ENCODE results near the gene LRRC14B.
A peak's percentile ranks its signal among the peaks of the same experiment; 100 is the strongest.
"Not testable (repeated sequence)": the region's sequence is repeated elsewhere in the genome, so short reads cannot be mapped to it uniquely, and the experiment has no call there.

LRRC14B gene

DNA sequence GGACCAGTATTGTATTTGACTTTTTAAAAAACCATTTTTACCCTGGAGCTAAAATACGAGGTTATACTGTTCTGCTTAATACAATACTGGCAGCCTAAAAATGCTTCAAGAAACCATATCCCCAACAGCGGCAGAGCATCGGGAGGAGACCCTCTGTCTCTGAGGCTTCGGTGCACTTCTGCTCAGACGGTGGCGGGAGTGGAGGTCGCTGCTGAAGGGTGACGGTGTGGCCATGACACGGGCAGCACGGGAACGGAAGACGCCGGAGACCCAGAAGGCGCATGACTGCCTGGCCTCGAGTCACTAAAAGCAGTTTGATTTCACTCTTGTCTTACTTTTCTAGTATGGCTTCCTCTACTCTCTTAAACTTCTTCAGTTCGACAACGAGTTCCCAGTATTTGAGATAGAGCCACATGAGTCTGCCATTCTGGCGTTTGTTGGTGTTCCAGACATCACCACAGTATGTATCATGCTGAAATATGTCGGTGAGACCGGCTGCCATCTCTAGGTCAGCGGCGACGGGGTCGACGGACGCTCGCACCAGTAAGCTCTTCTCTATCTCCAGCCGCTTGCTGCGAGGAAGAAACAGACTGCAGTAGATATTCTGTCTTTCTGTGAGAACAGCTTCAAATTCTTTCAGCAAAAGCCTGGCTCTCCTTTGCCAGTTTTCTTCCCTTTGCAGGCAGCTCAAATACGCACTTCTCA is 13.8 kb downstream of the LRRC14B start:
- Histone ChIP-seq H3K27me3 (ENCODE audit: control insufficient read depth in 1 of 2, insufficient read depth in 2 of 2, low read length in 2 of 2) (no peaks in the 10 kb centered on the region), H3K36me3 (ENCODE audit: control insufficient read depth in 1 of 2, insufficient read depth in 2 of 2, low read length in 2 of 2) (peaks cover 14 to 31% of the 10 kb centered on the region in 2 donors), H3K4me3 (ENCODE audit: low read depth in 1 of 2, low read length in 2 of 2) (no peak overlapping the region), H3K9me3 (ENCODE audit: control insufficient read depth in 1 of 2, low read length in 2 of 2) (no peaks in the 10 kb centered on the region), H3K9ac (ENCODE audit: low read depth in 1 of 2, low read length in 2 of 2) (no peak overlapping the region), H3K4me1 (ENCODE audit: control insufficient read depth in 1 of 2, insufficient read depth in 2 of 2, low read length in 2 of 2) (no peaks in the 10 kb centered on the region), H3K27ac (ENCODE audit: low read depth, low read length) (no peak overlapping the region)

DNA sequence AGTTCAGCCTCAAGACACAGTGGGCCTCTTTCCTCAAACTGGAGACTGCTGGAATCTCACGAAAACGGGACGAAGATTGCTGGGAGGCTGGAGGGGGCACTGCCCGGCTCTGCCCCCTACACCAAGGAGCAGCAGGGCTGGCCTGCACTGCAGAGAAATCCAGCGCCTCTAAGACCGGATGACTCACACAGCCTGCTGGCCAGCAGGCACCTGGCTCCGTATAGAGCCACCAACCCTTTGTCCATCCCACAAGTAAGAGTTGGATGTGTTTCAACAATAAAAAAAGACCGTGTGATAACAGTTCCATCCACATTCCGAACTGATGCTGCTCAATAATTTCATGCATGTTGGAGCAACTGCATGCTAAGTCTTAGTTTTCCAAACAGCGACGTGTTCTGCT is 15.1 kb downstream of the LRRC14B start:
- Histone ChIP-seq H3K27me3 (ENCODE audit: control insufficient read depth in 1 of 2, insufficient read depth in 2 of 2, low read length in 2 of 2) (no peaks in the 10 kb centered on the region), H3K36me3 (ENCODE audit: control insufficient read depth in 1 of 2, insufficient read depth in 2 of 2, low read length in 2 of 2) (peaks cover 14 to 31% of the 10 kb centered on the region in 2 donors), H3K4me1 (ENCODE audit: control insufficient read depth in 1 of 2, insufficient read depth in 2 of 2, low read length in 2 of 2) (no peaks in the 10 kb centered on the region), H3K4me3 (ENCODE audit: low read depth in 1 of 2, low read length in 2 of 2) (no peak overlapping the region), H3K9ac (ENCODE audit: low read depth in 1 of 2, low read length in 2 of 2) (no peak overlapping the region), H3K27ac (ENCODE audit: low read depth, low read length) (no peak overlapping the region), H3K9me3 (ENCODE audit: control insufficient read depth in 1 of 2, low read length in 2 of 2) (no peaks in the 10 kb centered on the region)

DNA sequence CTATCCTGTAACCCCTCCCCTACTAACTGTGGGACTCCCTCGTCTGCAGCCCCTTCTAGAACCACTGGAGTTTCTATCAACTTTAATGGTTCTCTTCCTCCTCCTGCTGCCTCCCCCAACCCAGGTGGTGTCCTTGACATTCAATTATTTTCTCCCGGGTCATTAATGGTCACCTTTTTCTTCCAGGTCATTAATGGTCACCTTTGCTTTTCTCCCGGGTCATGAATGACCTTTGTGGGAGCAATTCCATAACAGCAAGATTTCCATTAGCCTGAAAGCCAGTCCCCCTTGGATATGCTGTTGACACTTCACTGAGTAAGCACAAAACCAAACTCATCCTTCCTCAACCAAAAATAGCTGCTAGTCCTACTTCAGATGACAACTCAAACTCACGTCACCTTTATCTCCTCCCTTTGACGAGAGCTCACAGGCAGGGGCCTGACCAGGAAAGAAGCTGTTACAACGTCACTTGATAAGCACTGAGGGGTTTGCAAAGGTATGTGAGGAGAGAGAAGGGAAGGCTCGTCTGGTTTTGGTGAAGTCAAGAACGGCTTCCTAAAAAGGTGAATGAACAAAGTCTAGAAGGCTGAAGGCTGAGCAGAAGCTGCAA is 15.7 kb downstream of the LRRC14B start:
- H3K27ac ChIP-seq (ENCODE audit: low read depth, low read length) = no peak overlapping the region
- no peaks in the 10 kb centered on the region for H3K4me1 ChIP-seq (ENCODE audit: control insufficient read depth in 1 of 2, insufficient read depth in 2 of 2, low read length in 2 of 2)
- H3K36me3 ChIP-seq (ENCODE audit: control insufficient read depth in 1 of 2, insufficient read depth in 2 of 2, low read length in 2 of 2) = peaks cover 14 to 31% of the 10 kb centered on the region in 2 donors
- H3K4me3 ChIP-seq (ENCODE audit: low read depth in 1 of 2, low read length in 2 of 2) = no peak overlapping the region
- no peaks in the 10 kb centered on the region for H3K9me3 ChIP-seq (ENCODE audit: control insufficient read depth in 1 of 2, low read length in 2 of 2)
- H3K27me3 ChIP-seq (ENCODE audit: control insufficient read depth in 1 of 2, insufficient read depth in 2 of 2, low read length in 2 of 2) = no peaks in the 10 kb centered on the region
- H3K9ac ChIP-seq (ENCODE audit: low read depth in 1 of 2, low read length in 2 of 2) = no peak overlapping the region

DNA sequence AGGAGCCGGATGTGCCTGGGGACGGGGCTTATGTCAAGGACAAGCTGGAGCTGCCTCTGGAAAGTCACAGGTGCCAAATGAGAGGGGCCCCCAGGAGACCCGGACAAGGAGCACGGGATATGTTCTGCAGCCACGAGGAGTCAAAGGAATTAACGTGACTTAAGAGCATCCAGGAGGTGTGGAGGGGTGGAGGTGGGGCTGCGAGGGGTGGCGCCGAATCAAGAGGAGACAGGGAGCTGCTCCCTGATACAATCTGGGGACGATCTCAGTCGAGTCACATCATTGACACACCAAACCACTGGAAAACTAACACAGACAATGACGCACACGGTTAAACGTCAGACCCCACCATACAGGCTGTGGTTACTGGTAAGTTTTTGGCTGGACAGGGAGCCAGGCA is 16.3 kb downstream of the LRRC14B start:
- no peak overlapping the region for H3K27ac ChIP-seq (ENCODE audit: low read depth, low read length)

DNA sequence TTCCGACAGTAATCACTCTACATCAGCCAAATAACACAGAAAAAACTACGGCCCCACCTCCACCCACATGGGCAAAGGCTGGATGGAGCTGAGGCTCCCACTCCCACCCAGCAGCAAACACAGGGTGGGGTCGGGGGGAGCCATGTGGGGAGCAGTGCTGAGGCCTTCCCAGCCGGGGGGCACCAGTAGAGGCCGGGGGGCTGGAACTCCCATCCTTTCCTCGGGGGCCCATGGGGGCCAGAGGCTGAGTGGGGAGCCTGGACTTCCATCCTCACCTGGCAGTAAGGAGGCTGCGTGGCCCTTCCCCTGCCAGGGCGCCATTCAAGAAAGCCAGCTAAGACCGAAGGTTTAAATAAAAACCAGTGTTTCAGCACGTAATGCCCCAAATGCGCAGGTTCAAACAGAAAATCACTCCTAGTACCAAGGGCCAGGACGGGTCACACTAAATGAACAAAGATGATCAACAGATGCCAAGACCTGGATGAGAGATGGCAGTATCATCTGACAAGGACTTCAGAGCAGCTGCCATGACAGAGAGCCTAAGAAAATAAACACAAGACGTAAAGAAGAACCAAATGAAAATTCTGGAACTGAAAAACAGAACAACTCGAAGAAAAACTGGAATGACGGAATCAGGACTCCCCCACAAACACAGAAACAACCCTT is 17.3 kb downstream of the LRRC14B start:
- Histone ChIP-seq H3K4me1 (ENCODE audit: control insufficient read depth in 1 of 2, insufficient read depth in 2 of 2, low read length in 2 of 2) (no peaks in the 10 kb centered on the region), H3K4me3 (ENCODE audit: low read depth in 1 of 2, low read length in 2 of 2) (no peak overlapping the region), H3K27me3 (ENCODE audit: control insufficient read depth in 1 of 2, insufficient read depth in 2 of 2, low read length in 2 of 2) (no peaks in the 10 kb centered on the region), H3K36me3 (ENCODE audit: control insufficient read depth in 1 of 2, insufficient read depth in 2 of 2, low read length in 2 of 2) (peaks cover 11 to 28% of the 10 kb centered on the region in 2 donors), H3K9me3 (ENCODE audit: control insufficient read depth in 1 of 2, low read length in 2 of 2) (no peaks in the 10 kb centered on the region), H3K9ac (ENCODE audit: low read depth in 1 of 2, low read length in 2 of 2) (no peak overlapping the region), H3K27ac (ENCODE audit: low read depth, low read length) (no peak overlapping the region)

More for the DNA sequence above, 16.3 kb downstream of the LRRC14B start:
- Histone ChIP-seq H3K9ac (ENCODE audit: low read depth in 1 of 2, low read length in 2 of 2) (no peak overlapping the region), H3K4me1 (ENCODE audit: control insufficient read depth in 1 of 2, insufficient read depth in 2 of 2, low read length in 2 of 2) (no peaks in the 10 kb centered on the region), H3K4me3 (ENCODE audit: low read depth in 1 of 2, low read length in 2 of 2) (no peak overlapping the region), H3K27me3 (ENCODE audit: control insufficient read depth in 1 of 2, insufficient read depth in 2 of 2, low read length in 2 of 2) (no peaks in the 10 kb centered on the region), H3K36me3 (ENCODE audit: control insufficient read depth in 1 of 2, insufficient read depth in 2 of 2, low read length in 2 of 2) (peaks cover 14 to 31% of the 10 kb centered on the region in 2 donors), H3K9me3 (ENCODE audit: control insufficient read depth in 1 of 2, low read length in 2 of 2) (no peaks in the 10 kb centered on the region)

DNA sequence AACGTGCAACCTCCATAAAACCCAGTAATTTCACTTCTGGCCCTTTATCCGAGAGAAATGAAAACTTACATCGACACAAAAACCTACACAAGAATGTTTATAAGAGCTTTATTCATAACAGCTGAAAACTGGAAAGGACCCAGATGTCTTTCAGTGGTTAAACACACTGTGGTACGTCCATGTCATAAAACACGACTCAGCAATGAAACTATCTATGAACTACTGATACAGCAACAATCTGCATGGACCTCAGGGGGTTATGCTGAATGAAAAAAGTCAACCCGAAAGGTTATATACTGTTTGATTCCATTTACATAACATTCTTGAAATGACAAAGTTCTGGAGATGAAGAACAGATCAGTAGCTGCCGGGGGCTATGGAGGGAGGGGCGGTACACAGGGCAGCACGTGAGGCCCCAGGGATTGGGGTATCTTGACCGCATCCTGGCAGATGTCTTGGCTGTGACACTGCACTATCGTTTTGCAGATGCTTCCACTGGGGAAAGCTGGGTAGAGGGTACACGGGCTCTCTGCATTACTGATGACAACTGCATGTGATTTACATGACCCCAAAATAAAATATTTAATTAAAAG is 22.6 kb downstream of the LRRC14B start:
- Histone ChIP-seq H3K27me3 (ENCODE audit: control insufficient read depth in 1 of 2, insufficient read depth in 2 of 2, low read length in 2 of 2) (no peaks in the 10 kb centered on the region), H3K4me1 (ENCODE audit: control insufficient read depth in 1 of 2, insufficient read depth in 2 of 2, low read length in 2 of 2) (no peaks in the 10 kb centered on the region), H3K9me3 (ENCODE audit: control insufficient read depth in 1 of 2, low read length in 2 of 2) (no peaks in the 10 kb centered on the region), H3K27ac (ENCODE audit: low read depth, low read length) (no peak overlapping the region), H3K4me3 (ENCODE audit: low read depth in 1 of 2, low read length in 2 of 2) (no peak overlapping the region), H3K9ac (ENCODE audit: low read depth in 1 of 2, low read length in 2 of 2) (no peak overlapping the region), H3K36me3 (ENCODE audit: control insufficient read depth in 1 of 2, insufficient read depth in 2 of 2, low read length in 2 of 2) (peaks cover 0 to 5% of the 10 kb centered on the region in 2 donors)

DNA sequence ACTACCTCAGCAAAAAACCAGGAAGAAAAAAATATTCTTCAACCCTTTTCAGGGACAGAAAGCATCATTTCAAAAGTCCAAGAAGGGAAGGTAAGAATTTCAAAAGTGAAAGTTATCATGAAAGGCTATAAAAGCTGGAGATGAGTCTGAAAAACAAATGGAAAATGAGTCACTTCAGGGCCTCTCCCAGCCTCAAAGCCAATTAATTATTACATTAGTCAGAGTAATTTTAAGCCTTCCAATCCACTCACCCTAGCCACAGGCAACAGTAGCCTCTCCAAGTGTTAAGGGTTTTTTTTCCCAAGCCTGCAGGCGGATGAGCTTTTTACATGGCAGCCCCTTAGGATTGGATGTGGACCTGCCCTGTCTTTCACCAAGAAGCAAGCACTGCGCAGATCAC is 24.0 kb downstream of the LRRC14B start:
- H3K27ac ChIP-seq (ENCODE audit: low read depth, low read length); H3K9me3 ChIP-seq (ENCODE audit: control insufficient read depth in 1 of 2, low read length in 2 of 2); H3K4me3 ChIP-seq (ENCODE audit: low read depth in 1 of 2, low read length in 2 of 2); H3K27me3 ChIP-seq (ENCODE audit: control insufficient read depth in 1 of 2, insufficient read depth in 2 of 2, low read length in 2 of 2); H3K4me1 ChIP-seq (ENCODE audit: control insufficient read depth in 1 of 2, insufficient read depth in 2 of 2, low read length in 2 of 2); H3K36me3 ChIP-seq (ENCODE audit: control insufficient read depth in 1 of 2, insufficient read depth in 2 of 2, low read length in 2 of 2); H3K9ac ChIP-seq (ENCODE audit: low read depth in 1 of 2, low read length in 2 of 2): not testable (repeated sequence)

DNA sequence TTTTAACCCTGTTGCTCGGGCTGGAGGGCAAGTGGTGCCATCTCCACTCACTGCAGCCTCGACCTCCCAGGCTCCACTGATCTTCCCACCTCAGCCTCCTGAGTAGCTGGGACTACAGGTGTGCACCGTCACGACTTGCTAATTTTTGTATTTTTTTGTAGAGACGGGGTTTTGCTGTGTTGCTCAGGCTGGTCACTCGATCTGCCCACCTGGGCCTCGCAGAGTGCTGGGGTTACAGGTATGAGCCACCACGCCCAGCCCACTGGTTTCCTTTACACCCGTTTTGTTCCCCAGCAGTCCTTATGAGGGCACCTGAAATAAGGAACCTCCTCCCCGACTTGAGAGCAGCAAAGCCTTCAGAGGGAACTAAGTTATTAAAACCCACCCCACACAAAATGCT is 24.8 kb downstream of the LRRC14B start:
- H3K27me3 ChIP-seq (ENCODE audit: control insufficient read depth in 1 of 2, insufficient read depth in 2 of 2, low read length in 2 of 2); H3K9ac ChIP-seq (ENCODE audit: low read depth in 1 of 2, low read length in 2 of 2); H3K9me3 ChIP-seq (ENCODE audit: control insufficient read depth in 1 of 2, low read length in 2 of 2); H3K27ac ChIP-seq (ENCODE audit: low read depth, low read length); H3K36me3 ChIP-seq (ENCODE audit: control insufficient read depth in 1 of 2, insufficient read depth in 2 of 2, low read length in 2 of 2); H3K4me3 ChIP-seq (ENCODE audit: low read depth in 1 of 2, low read length in 2 of 2); H3K4me1 ChIP-seq (ENCODE audit: control insufficient read depth in 1 of 2, insufficient read depth in 2 of 2, low read length in 2 of 2): not testable (repeated sequence)

DNA sequence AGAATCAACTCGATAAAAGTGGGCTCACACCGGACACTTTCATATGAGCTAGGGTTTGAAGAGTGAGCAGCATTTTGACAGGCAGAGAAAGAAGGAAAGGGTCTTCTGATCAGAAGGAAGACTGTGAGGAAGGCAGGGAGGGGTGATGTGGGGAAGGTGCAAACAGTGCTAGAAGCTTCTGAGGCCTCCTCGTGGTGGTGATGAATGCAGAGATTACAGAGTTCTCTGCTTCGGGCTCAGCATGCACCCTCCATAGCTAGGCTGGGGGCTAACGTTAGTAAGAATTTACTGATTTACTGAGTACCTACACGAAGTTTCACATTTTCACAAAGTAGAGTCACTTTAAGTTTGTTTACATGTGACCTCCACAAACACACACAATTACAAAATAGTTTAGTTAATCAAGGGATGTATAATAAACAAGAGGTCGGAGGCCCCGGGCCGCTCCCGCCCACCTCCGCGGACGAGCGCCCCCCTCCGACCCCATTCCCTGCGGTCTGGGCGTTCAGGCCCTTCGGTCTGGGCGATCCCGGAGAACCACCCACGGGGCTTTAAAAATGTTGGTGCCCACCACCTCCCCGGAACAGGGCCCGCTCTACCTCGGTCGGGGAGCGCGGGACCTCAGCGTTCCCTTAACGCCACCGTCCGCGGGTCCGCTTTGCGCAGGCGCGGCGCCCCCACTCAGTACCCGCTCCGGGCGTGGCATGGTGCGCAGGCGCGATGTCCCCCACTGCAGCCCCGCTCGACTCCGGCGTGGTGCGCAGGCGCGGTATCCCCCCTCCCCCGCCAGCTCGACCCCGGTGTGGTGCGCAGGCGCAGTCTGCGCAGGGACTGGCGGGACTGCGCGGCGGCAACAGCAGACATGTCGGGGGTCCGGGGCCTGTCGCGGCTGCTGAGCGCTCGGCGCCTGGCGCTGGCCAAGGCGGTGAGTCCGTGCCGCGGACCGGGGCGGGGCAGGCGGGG is 26.5 kb downstream of the LRRC14B start, which contains the start of the genes CCDC127 and SDHA:
CCDC127 (minus strand) TSS at position 660 of the 963 bp plus-strand sequence. CDS start 1,304 bp downstream, outside the sequence.
SDHA (plus strand) TSS at position 827 of the 963 bp plus-strand sequence; CDS start at position 863, 36 bp downstream.
- Histone ChIP-seq H3K4me3 (ENCODE audit: low read depth in 1 of 2, low read length in 2 of 2) (peak within 1 kb of the TSS; percentile 66 to 93), H3K4me1 (ENCODE audit: control insufficient read depth in 1 of 2, insufficient read depth in 2 of 2, low read length in 2 of 2) (peaks cover 5 to 14% of the 10 kb centered on the region in 2 donors), H3K9ac (ENCODE audit: low read depth in 1 of 2, low read length in 2 of 2) (peak within 1 kb of the TSS; percentile 91 to 97), H3K27ac (ENCODE audit: low read depth, low read length) (peak within 1 kb of the TSS; percentile 83)
- H3K9me3 ChIP-seq (ENCODE audit: control insufficient read depth in 1 of 2, low read length in 2 of 2); H3K27me3 ChIP-seq (ENCODE audit: control insufficient read depth in 1 of 2, insufficient read depth in 2 of 2, low read length in 2 of 2); H3K36me3 ChIP-seq (ENCODE audit: control insufficient read depth in 1 of 2, insufficient read depth in 2 of 2, low read length in 2 of 2): not testable (repeated sequence)
